ENCODE measurements around the gene HOMEZ. TPM values are rescaled to one million over a fixed set of nuclear protein-coding genes. Genes with fewer than 3 reads are reported as not detected.
"Not testable (repeated sequence)": the region's sequence is repeated elsewhere in the genome, so short reads cannot be mapped to it uniquely, and the experiment has no call there.

The HOMEZ gene
- total RNA-seq, 2 donors from 2014 or later: 8.4 to 10.3 TPM

- peaks cover 72% of the 10 kb centered on the region for H3K36me3 Mint-ChIP-seq (ENCODE audit: low read depth)
- ATAC-seq (replicated peaks): no peak
- H3K4me1 Mint-ChIP-seq: peaks cover 10% of the 10 kb centered on the region
- peak overlapping the region; percentile 93 for H3K27ac Mint-ChIP-seq
- H3K4me3 Mint-ChIP-seq: peak overlapping the region; percentile 96
- no peaks in the 10 kb centered on the region for H3K9me3 Mint-ChIP-seq
- H3K27me3 Mint-ChIP-seq: no peaks in the 10 kb centered on the region
Observed at GRCh38 chr14:23299986-23300686, 14.2 kb upstream of the HOMEZ start.

- H3K27ac Mint-ChIP-seq: peak overlapping the region; percentile 76
- peaks cover 74% of the 10 kb centered on the region for H3K36me3 Mint-ChIP-seq (ENCODE audit: low read depth)
- no peaks in the 10 kb centered on the region for H3K27me3 Mint-ChIP-seq
- H3K4me1 Mint-ChIP-seq: peaks cover 10% of the 10 kb centered on the region
- ATAC-seq (replicated peaks): no peak
- no peaks in the 10 kb centered on the region for H3K9me3 Mint-ChIP-seq
- peak overlapping the region; percentile 96 for H3K4me3 Mint-ChIP-seq
Observed at GRCh38 chr14:23299211-23299957, 13.5 kb upstream of the HOMEZ start.

GRCh38 chr14:23297611-23298277 lies 11.8 kb upstream of the HOMEZ start:
- no peak for ATAC-seq (replicated peaks)
- Mint-ChIP-seq H3K36me3 (ENCODE audit: low read depth) (peaks cover 71% of the 10 kb centered on the region), H3K27me3 (no peaks in the 10 kb centered on the region), H3K4me3 (no peak overlapping the region), H3K9me3 (no peaks in the 10 kb centered on the region), H3K4me1 (peaks cover 5% of the 10 kb centered on the region), H3K27ac (no peak overlapping the region)

- peaks cover 5% of the 10 kb centered on the region for H3K4me1 Mint-ChIP-seq
- H3K9me3 Mint-ChIP-seq: no peaks in the 10 kb centered on the region
- peaks cover 67% of the 10 kb centered on the region for H3K36me3 Mint-ChIP-seq (ENCODE audit: low read depth)
- no peak overlapping the region for H3K4me3 Mint-ChIP-seq
- H3K27ac Mint-ChIP-seq: peak overlapping the region; percentile 38
- ATAC-seq (replicated peaks): no peak
- no peaks in the 10 kb centered on the region for H3K27me3 Mint-ChIP-seq
Observed at GRCh38 chr14:23297096-23297495, 11.2 kb upstream of the HOMEZ start.

GRCh38 chr14:23296012-23296777 lies 10.3 kb upstream of the HOMEZ start:
- Mint-ChIP-seq H3K9me3 (no peaks in the 10 kb centered on the region), H3K4me3 (no peak overlapping the region), H3K4me1 (peaks cover 5% of the 10 kb centered on the region), H3K27me3 (no peaks in the 10 kb centered on the region), H3K27ac (peak overlapping the region; percentile 38), H3K36me3 (ENCODE audit: low read depth) (peaks cover 66% of the 10 kb centered on the region)
- ATAC-seq (replicated peaks): no peak

GRCh38 chr14:23294734-23295561 lies 9.0 kb upstream of the HOMEZ start:
- peak; percentile 87 for ATAC-seq (replicated peaks)
- Mint-ChIP-seq H3K4me3 (peak overlapping the region; percentile 19), H3K36me3 (ENCODE audit: low read depth) (peaks cover 53% of the 10 kb centered on the region), H3K27ac (peak overlapping the region; percentile 38), H3K4me1 (peaks cover 5% of the 10 kb centered on the region), H3K9me3 (no peaks in the 10 kb centered on the region), H3K27me3 (no peaks in the 10 kb centered on the region)

GRCh38 chr14:23286902-23287479 lies 1.1 kb upstream of the HOMEZ start:
- Mint-ChIP-seq H3K27me3 (no peaks in the 10 kb centered on the region), H3K9me3 (no peaks in the 10 kb centered on the region), H3K4me1 (no peaks in the 10 kb centered on the region), H3K27ac (peak overlapping the region; percentile 85), H3K36me3 (ENCODE audit: low read depth) (peaks cover 4% of the 10 kb centered on the region), H3K4me3 (peak overlapping the region; percentile 86)
- no peak for ATAC-seq (replicated peaks)

GRCh38 chr14:23285530-23286019 lies 357 bp downstream of the HOMEZ start:
- H3K27ac Mint-ChIP-seq: peak overlapping the region; percentile 85
- ATAC-seq (replicated peaks): peak; percentile 43
- no peaks in the 10 kb centered on the region for H3K4me1 Mint-ChIP-seq
- peak overlapping the region; percentile 86 for H3K4me3 Mint-ChIP-seq
- no peaks in the 10 kb centered on the region for H3K9me3 Mint-ChIP-seq
- H3K27me3 Mint-ChIP-seq: no peaks in the 10 kb centered on the region
- no peaks in the 10 kb centered on the region for H3K36me3 Mint-ChIP-seq (ENCODE audit: low read depth)

GRCh38 chr14:23284654-23285529 lies 1.0 kb downstream of the HOMEZ start:
- no peaks in the 10 kb centered on the region for H3K27me3 Mint-ChIP-seq
- no peaks in the 10 kb centered on the region for H3K4me1 Mint-ChIP-seq
- no peak for ATAC-seq (replicated peaks)
- H3K36me3 Mint-ChIP-seq (ENCODE audit: low read depth): no peaks in the 10 kb centered on the region
- no peaks in the 10 kb centered on the region for H3K9me3 Mint-ChIP-seq
- peak overlapping the region; percentile 85 for H3K27ac Mint-ChIP-seq
- H3K4me3 Mint-ChIP-seq: peak overlapping the region; percentile 86

GRCh38 chr14:23281247-23281646 lies 4.7 kb downstream of the HOMEZ start:
- no peak overlapping the region for H3K27ac Mint-ChIP-seq
- ATAC-seq (replicated peaks): no peak
- no peaks in the 10 kb centered on the region for H3K4me1 Mint-ChIP-seq
- no peaks in the 10 kb centered on the region for H3K9me3 Mint-ChIP-seq
- no peaks in the 10 kb centered on the region for H3K27me3 Mint-ChIP-seq
- H3K4me3 Mint-ChIP-seq: no peak overlapping the region
- H3K36me3 Mint-ChIP-seq (ENCODE audit: low read depth): peaks cover under 1% of the 10 kb centered on the region

GRCh38 chr14:23277928-23278327 lies 8.0 kb downstream of the HOMEZ start:
- H3K4me1 Mint-ChIP-seq; H3K4me3 Mint-ChIP-seq; H3K27ac Mint-ChIP-seq; H3K27me3 Mint-ChIP-seq; ATAC-seq (replicated peaks); H3K36me3 Mint-ChIP-seq (ENCODE audit: low read depth); H3K9me3 Mint-ChIP-seq: not testable (repeated sequence)

GRCh38 chr14:23277189-23277588 lies 8.7 kb downstream of the HOMEZ start:
- Mint-ChIP-seq H3K4me1 (no peaks in the 10 kb centered on the region), H3K4me3 (no peak overlapping the region), H3K36me3 (ENCODE audit: low read depth) (peaks cover 6% of the 10 kb centered on the region), H3K27me3 (no peaks in the 10 kb centered on the region), H3K27ac (no peak overlapping the region), H3K9me3 (no peaks in the 10 kb centered on the region)
- no peak for ATAC-seq (replicated peaks)
